Dedifferentiated amniotic fluid mesenchymal stem cell (primary cell): ENCODE measurements around the gene TOB1.
"Not testable (repeated sequence)": the region's sequence is repeated elsewhere in the genome, so short reads cannot be mapped to it uniquely, and the experiment has no call there.

Experiments used
- DNase-seq: peaks from one replicate; pipeline ENCODE4 v3.0.0-alpha.2; 2016; ENCODE audit errors: extremely low spot score

TOB1 gene

GRCh38 chr17:50868602-50869001, 2.4 kb upstream of the TOB1 start:
- DNase-seq, result no peak

- DNase-seq, result no peak
Measured at GRCh38 chr17:50868140-50868438, 1.9 kb upstream of the TOB1 start.

DNA sequence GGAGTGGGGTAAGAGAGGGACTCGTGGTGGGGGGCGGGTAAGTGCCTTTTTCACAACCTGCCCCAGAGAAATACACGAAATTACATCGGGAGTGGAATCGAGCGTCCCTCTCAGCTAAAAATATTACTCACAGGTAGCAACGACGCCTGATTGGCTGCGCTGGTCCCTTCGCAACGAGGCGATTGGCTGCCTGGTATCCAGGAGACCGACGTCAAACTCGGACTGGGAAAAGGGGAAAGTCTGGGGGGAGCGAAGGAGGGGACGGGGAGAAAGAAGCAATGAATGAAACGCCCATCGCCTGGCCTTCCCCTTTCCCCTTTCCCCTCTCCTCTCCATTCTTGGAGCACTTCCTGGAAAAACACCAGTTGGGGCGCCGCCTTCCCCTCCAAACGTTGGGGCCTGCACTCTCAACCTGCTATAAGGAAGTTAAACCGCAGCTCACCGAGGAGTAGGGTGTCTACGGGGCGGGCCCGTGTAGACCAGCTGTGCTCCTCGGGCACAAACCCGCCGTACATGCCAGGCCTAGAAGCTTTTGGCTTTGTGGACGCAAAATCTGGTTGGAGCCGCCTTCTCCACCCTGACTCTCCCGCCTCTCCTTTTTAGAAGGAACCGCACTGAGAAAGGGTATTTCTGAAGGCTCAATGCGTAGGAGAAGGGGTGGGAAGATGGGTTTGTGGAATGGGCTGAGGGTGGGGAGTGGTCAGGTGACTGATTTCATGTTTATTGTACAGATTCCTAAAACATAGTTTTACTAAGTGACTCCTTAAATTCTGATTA, 1.4 kb upstream of the TOB1 start:
- peak; percentile 92 for DNase-seq

- no peak for DNase-seq
Measured at GRCh38 chr17:50866950-50867362, 802 bp upstream of the TOB1 start.

DNA sequence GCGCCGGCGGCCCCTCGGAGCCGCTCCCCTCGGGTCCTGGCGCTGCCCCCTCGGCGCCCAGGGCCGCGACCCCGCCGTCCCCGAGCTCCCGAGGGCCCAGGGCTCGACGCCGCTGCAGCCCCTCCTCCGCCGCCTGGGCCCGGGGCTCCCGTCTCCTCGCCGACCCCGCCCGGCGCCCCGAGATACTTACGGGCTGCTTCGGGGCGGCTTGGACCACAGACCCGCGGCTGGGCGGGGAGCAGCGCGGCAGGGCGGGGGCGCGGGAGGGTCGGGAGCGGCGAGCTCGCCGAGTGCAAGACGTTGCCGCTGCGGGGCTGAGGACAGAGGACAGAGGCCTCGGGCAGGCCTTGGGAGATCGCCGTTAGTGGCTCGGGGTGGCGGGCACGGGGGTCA, 290 bp downstream of the TOB1 start:
- no peak for DNase-seq

- DNase-seq, result no peak
Measured at GRCh38 chr17:50865060-50865867, 890 bp downstream of the TOB1 start.

- no peak for DNase-seq
Measured at GRCh38 chr17:50864747-50865059, 1.5 kb downstream of the TOB1 start.

- no peak for DNase-seq
Measured at GRCh38 chr17:50863931-50864330, 2.2 kb downstream of the TOB1 start.

DNA sequence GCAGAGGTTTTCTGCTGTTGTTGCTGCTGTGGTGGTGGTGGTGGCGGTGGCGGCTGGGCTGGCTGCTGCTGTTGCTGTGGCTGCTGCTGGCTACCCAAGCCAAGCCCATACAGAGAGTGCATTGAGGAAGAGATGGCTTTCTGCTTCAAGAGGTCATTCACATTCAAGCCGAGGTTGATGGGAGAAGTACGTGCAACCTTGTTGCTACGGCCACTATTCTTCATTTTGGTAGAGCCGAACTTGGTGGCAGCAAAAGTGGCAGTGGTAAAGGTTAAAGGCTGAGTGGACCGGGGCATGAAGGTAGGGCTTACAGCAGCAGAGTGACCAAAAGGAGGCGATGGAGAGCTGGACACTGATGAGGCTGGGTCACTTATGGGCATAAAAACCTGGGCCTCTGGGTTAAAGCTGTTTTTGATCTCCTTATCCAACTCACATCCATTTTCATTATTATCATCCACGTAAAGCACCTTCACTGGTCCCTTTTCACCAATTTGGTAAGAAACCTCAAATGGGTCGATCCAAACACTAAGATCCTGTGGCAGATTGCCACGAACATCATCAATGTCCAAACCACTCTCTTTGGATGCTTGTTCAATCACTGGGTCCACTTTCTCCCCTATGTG, 2.8 kb downstream of the TOB1 start:
- no peak for DNase-seq

GRCh38 chr17:50861822-50862528, 4.2 kb downstream of the TOB1 start:
- no peak for DNase-seq

- DNase-seq, result no peak
Measured at GRCh38 chr17:50861334-50861676, 4.8 kb downstream of the TOB1 start.

GRCh38 chr17:50859727-50860126, 6.4 kb downstream of the TOB1 start:
- DNase-seq, result not testable (repeated sequence)

DNA sequence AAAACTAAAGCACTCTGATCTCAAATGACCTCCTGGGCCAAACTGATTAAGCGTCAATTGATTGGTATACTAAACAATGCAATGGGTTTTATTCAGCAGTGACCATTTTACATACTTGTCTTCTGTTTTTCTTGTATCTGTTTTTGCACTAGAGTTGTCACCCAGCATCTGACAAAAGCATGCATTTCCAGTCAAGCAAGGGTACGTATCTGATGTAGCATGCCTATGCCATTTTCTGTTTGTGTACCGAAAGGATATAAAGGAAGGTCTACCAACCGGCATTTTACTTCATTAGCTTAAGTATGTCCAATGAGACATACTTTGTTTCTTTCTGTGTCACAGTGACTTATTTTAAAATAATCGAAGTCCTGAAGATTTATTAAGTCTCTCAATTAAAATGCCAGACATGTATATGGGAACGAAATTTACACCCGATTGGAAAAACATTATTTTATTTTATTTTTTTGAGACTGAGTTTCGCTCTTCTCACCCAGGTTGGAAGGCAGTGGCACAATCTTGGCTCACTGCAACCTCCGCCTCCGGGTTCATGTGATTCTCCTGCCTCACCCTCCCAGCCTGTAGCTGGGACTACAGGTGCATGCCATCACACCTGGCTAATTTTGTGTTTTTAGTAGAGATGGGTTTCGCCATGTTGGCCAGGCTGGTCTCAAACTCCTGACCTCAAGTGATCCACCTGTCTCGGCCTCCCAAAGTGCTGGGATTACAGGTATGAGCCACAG, 7.5 kb downstream of the TOB1 start:
- DNase-seq, result no peak

DNA sequence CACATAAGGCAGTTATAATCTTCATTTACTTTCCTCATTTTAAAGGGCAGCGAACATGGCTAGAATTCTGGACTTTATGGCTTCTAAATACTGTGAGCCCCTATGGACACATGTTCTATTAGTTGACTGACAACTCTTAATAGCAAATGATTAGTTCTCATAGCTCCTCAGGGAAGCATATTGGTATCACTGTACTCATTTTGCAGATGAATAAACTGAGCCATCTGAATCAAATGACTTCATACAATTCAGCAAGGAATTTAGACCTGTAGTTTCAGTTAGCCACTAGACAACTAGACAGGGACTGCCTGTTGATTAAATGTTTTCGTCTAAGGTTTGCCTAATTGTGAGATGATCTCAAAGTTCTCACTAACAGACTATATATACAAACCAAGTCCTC, 9.7 kb downstream of the TOB1 start:
- no peak for DNase-seq

DNA sequence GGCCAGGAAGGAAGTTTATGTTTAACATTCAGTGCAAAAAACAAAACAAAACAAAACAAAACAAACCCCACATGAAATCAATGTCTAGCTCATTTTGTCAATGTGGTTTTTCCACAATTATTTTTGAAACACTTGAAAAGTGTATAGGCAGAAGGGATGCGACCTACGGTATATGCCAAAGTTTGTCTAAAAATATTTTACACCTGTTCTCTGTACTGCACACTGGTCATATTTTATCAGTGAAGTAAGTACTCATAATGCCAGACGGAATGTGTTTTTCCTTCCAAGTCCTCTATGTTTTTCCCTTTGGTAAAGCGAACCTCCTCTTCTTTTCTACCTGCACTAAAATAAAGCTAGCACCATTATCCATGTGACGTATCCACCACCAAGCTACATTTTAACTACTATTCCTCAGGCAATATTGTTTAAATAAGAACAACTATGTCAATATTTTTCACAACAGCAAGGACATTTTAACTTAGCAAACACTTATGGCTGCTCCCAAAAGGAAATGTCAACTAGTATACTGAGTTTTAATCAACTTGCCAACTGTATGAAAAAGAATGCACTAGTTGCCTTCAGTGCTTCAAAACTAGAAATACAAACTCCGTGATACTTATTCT, 10.3 kb downstream of the TOB1 start:
- no peak for DNase-seq

GRCh38 chr17:50853781-50854180, 12.4 kb downstream of the TOB1 start:
- no peak for DNase-seq

- no peak for DNase-seq
Measured at GRCh38 chr17:50853015-50853615, 13.0 kb downstream of the TOB1 start.

GRCh38 chr17:50850640-50851039, 15.5 kb downstream of the TOB1 start:
- no peak for DNase-seq

- DNase-seq, result no peak
Measured at GRCh38 chr17:50848711-50849110, 17.4 kb downstream of the TOB1 start.

DNA sequence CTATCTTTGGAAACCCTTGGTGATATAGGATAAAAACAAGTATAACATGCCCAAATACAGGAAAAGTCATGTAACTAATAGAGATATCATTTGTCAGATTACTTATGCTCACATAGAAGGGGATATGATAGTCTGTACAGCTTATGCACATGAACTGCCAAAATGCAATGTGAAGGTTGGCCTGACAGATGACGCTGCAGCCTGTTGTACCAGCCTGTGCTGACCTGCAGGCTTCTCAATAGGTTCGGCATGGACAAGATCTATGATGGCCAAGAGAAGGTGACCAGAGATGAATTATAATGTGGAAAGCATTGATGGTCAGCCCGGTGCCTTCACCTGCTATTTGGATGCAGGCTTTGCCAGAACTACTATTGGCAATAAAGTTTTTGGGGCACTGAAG, 18.1 kb downstream of the TOB1 start:
- DNase-seq, result no peak

DNA sequence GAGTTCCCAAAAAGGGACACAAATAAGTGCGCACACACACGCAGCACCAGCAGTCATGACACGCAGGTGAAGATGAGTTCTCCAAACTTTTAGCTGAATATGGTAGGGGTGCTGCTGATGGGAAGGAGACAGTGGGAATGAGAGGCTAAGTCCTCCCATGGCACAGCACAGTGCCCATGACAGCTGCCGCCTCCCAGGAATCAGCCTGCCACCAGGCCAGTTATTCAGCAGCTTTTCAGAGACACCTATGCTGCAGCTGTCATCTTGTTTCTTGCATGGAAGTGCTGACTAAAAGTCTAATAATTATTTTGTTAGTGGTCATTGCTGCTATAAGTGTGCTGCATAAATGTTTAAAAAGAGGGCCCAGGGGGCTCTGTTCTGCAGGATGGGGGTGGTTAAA, 18.6 kb downstream of the TOB1 start:
- no peak for DNase-seq
